OCI-LY1 (cell line): ENCODE measurements around the gene CDKN3.

Experiments
- H2AFZ ChIP-seq: fragments of 200-600 bp; sonication (generic), shearing (Covaris generic); 2 replicates; pipeline ENCODE4 v1.6.0; 2014; ENCODE audit warnings: antibody characterized with exemption, mild to moderate bottlenecking, low read length
- H3F3A ChIP-seq: fragments of 200-600 bp; sonication (generic), shearing (Covaris generic); 2 replicates; pipeline ENCODE4 v1.6.0; 2014; ENCODE audit warnings: mild to moderate bottlenecking, antibody characterized with exemption, low read length, moderate library complexity; ENCODE audit not compliant: insufficient read depth
- H3K27ac ChIP-seq: fragments of 200-600 bp; sonication (generic); 2 replicates; pipeline ENCODE4 v1.5.1; 2014; ENCODE audit warnings: low read length, mixed run types, mild to moderate bottlenecking, low read depth; ENCODE audit not compliant: poor library complexity, severe bottlenecking
- H3K27me3 ChIP-seq: fragments of 200-600 bp; sonication (generic); 2 replicates; pipeline ENCODE4 v1.6.0; 2014; ENCODE audit warnings: antibody characterized with exemption, mild to moderate bottlenecking, low read length, moderate library complexity; ENCODE audit not compliant: insufficient read depth
- H3K36me3 ChIP-seq: fragments of 200-600 bp; sonication (generic); 2 replicates; pipeline ENCODE4 v1.6.1; 2014; ENCODE audit warnings: mild to moderate bottlenecking, antibody characterized with exemption, low read length, moderate library complexity, mixed read lengths; ENCODE audit not compliant: insufficient read depth
- H3K4me1 ChIP-seq: fragments of 200-600 bp; sonication (generic); 2 replicates; pipeline ENCODE4 v1.5.1; 2014; ENCODE audit warnings: mild to moderate bottlenecking, low read length, moderate library complexity; ENCODE audit not compliant: insufficient read depth, severe bottlenecking
- H3K4me2 ChIP-seq: fragments of 200-600 bp; sonication (generic), shearing (Covaris generic); 2 replicates; pipeline ENCODE4 v1.6.1; 2014; ENCODE audit warnings: low read length
- H3K4me3 ChIP-seq: fragments of 200-600 bp; sonication (generic); 2 replicates; pipeline ENCODE4 v1.5.1; 2014; ENCODE audit warnings: low read length, low read depth, mild to moderate bottlenecking, mixed read lengths; ENCODE audit not compliant: poor library complexity, severe bottlenecking
- H3K79me2 ChIP-seq: fragments of 200-600 bp; shearing (Covaris generic); 2 replicates; pipeline ENCODE4 v1.6.1; 2016; ENCODE audit warnings: mixed run types, low read length, mixed read lengths; ENCODE audit not compliant: insufficient read depth
- H3K9ac ChIP-seq: fragments of 200-600 bp; sonication (generic), shearing (Covaris generic); 2 replicates; pipeline ENCODE4 v1.6.1; 2014; ENCODE audit warnings: mild to moderate bottlenecking, low read length, mixed read lengths
- H3K9me2 ChIP-seq: fragments of 200-600 bp; sonication (generic), shearing (Covaris generic); 2 replicates; pipeline ENCODE4 v1.6.1; 2014; ENCODE audit warnings: low read depth, mild to moderate bottlenecking, low read length, mixed read lengths
- H3K9me3 ChIP-seq: fragments of 200-600 bp; shearing (Covaris generic); 2 replicates; pipeline ENCODE4 v1.6.1; 2014; ENCODE audit warnings: low read length, mixed read lengths
- H4K20me1 ChIP-seq: fragments of 200-600 bp; sonication (generic), shearing (Covaris generic); 2 replicates; pipeline ENCODE4 v1.6.0; 2016; ENCODE audit warnings: mild to moderate bottlenecking, low read length; ENCODE audit not compliant: insufficient read depth
- EZH2 ChIP-seq: fragments of 200-600 bp; sonication (generic), shearing (Covaris generic); IDR thresholded peaks from 2 replicates; pipeline ENCODE4 v1.8.0; 2017; ENCODE audit warnings: borderline replicate concordance, mixed run types, mild to moderate bottlenecking, antibody characterized with exemption, low read length, moderate library complexity, mixed read lengths
- TF ChIP-seq, protein P1 (sequence below): fragments of 200-600 bp; sonication (generic), shearing (Covaris generic); IDR thresholded peaks from 2 replicates; pipeline ENCODE4 v1.5.1; 2017; ENCODE audit warnings: mild to moderate bottlenecking, antibody characterized with exemption, low read length, moderate library complexity, mixed read lengths

Gene CDKN3

DNA sequence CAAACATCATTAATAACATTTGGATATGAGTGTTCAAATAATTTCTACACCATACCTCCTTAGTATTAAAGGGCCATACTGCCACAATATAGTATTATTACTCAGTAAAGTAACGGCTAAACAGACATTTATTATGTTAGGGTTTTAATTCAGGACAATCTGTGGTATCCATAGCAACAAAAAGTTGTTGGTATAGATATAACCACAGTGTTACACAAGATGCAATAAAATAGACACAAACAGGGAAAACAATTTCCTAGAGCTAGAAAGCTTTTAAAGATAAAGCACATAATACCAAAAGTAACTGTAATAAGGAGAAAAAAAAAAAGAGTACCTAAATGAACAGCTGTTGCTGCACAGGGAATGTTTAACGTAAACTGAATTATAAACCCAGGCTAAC is 28.3 kb downstream of the CDKN3 start:
- Histone ChIP-seq H3K9me3 (no peaks in the 10 kb centered on the region), H3K9ac (no peak overlapping the region), H3K4me2 (no peak overlapping the region), H2AFZ (no peak overlapping the region), H3K4me1 (no peaks in the 10 kb centered on the region), H4K20me1 (no peaks in the 10 kb centered on the region; the same call in 1 of the 2 replicates), H3K4me3 (no peak overlapping the region), H3K27ac (no peak overlapping the region), H3K27me3 (no peaks in the 10 kb centered on the region), H3K79me2 (no peaks in the 10 kb centered on the region; the same call in 1 of the 2 replicates), H3F3A (no peaks in the 10 kb centered on the region; the same call in 1 of the 2 replicates), H3K36me3 (peaks cover 72% of the 10 kb centered on the region), H3K9me2 (no peaks in the 10 kb centered on the region)
- TF ChIP-seq, protein P1, sequence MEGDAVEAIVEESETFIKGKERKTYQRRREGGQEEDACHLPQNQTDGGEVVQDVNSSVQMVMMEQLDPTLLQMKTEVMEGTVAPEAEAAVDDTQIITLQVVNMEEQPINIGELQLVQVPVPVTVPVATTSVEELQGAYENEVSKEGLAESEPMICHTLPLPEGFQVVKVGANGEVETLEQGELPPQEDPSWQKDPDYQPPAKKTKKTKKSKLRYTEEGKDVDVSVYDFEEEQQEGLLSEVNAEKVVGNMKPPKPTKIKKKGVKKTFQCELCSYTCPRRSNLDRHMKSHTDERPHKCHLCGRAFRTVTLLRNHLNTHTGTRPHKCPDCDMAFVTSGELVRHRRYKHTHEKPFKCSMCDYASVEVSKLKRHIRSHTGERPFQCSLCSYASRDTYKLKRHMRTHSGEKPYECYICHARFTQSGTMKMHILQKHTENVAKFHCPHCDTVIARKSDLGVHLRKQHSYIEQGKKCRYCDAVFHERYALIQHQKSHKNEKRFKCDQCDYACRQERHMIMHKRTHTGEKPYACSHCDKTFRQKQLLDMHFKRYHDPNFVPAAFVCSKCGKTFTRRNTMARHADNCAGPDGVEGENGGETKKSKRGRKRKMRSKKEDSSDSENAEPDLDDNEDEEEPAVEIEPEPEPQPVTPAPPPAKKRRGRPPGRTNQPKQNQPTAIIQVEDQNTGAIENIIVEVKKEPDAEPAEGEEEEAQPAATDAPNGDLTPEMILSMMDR, result no peak
- TF ChIP-seq EZH2, result no peak

DNA sequence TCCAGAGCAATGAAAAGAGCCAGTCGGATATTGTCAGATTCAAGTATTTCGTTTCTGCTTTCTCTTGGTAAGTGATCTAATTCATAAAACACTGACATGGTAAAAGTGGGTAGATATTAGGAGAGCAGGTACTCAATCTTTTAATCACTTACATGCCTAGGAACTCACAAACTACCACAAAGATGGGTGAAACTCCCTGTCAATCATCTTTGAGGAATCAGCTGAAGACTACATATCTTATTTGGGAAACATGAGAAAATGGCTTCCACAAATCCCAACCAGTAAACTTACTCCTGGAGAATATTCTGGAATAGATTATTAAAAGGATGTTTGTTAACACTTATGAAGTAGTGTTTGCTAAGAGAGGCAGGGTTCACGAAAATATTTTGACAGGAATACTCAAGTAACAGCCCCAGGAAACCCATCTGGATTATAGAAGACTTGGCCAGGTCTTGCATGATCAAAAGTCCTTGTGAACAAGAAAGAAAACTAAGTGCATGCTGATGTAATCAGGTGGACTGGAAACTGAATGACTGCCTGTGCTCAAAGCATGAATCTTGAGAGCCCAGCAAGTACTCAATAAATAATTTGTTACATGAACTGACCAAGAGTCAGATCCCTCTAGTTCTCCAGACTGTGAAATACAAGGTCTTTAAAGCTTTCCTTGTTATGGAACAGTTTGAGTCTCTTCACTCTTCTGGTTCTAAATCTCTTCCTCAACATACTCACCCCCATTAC is 28.9 kb downstream of the CDKN3 start:
- no peak overlapping the region for H3K4me3 ChIP-seq
- no peak overlapping the region for H3K27ac ChIP-seq
- no peaks in the 10 kb centered on the region; the same call in 1 of the 2 replicates for H4K20me1 ChIP-seq
- H2AFZ ChIP-seq, result no peak overlapping the region
- TF ChIP-seq, protein P1, result no peak
- TF ChIP-seq EZH2, result no peak
- H3F3A ChIP-seq, result no peaks in the 10 kb centered on the region; the same call in 1 of the 2 replicates
- H3K9ac ChIP-seq, result no peak overlapping the region
- no peaks in the 10 kb centered on the region for H3K27me3 ChIP-seq
- H3K4me1 ChIP-seq, result no peaks in the 10 kb centered on the region
- H3K79me2 ChIP-seq, result no peaks in the 10 kb centered on the region; the same call in 1 of the 2 replicates
- H3K9me3 ChIP-seq, result no peaks in the 10 kb centered on the region
- H3K36me3 ChIP-seq, result peaks cover 72% of the 10 kb centered on the region
- no peaks in the 10 kb centered on the region for H3K9me2 ChIP-seq
- no peak overlapping the region for H3K4me2 ChIP-seq

DNA sequence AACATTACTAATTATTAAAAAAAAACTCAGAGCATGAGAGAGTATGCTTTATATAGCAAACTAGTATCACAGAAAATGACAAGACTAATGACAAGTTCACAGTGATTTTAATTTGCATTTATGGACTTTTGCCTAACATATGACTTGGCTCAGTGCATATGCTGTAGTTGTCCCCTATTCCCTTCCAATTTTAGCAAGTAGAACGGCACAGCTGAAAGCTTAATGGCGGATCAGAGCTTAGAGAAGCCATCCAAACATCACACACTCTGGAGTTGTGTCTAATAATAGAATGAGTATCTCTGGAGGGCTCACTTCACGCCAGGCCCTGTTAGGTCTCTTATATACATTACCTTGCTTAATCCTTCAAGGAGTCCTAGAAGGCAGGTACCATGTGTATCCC is 31.1 kb downstream of the CDKN3 start:
- H3K4me2 ChIP-seq, result no peak overlapping the region
- H4K20me1 ChIP-seq, result no peaks in the 10 kb centered on the region; the same call in 1 of the 2 replicates
- peaks cover 17% of the 10 kb centered on the region for H3K79me2 ChIP-seq
- no peak overlapping the region for H3K9ac ChIP-seq
- H3K4me3 ChIP-seq, result no peak overlapping the region
- H3K27me3 ChIP-seq, result no peaks in the 10 kb centered on the region
- no peaks in the 10 kb centered on the region for H3K4me1 ChIP-seq
- TF ChIP-seq, protein P1, result no peak
- no peak for TF ChIP-seq EZH2
- no peaks in the 10 kb centered on the region for H3K9me3 ChIP-seq
- peaks cover 87% of the 10 kb centered on the region for H3K36me3 ChIP-seq
- H3K9me2 ChIP-seq, result no peaks in the 10 kb centered on the region
- no peak overlapping the region for H2AFZ ChIP-seq
- H3F3A ChIP-seq, result no peaks in the 10 kb centered on the region; the same call in 1 of the 2 replicates
- no peak overlapping the region for H3K27ac ChIP-seq
